Esophagus muscularis mucosa (tissue), 4 donors: ENCODE results near the gene DPYD.

ENCODE experiments used
- EP300 ChIP-seq: sonication (generic); formaldehyde crosslinking; IDR thresholded peaks from one replicate; pipeline ENCODE4 v1.6.1; 2017; ENCODE audit warnings: antibody characterized with exemption
- POLR2A ChIP-seq: fragments of 450-650 bp; IDR thresholded peaks from one replicate; pipeline ENCODE4 v1.6.1; 2017; ENCODE audit warnings: antibody characterized with exemption, moderate library complexity, mild to moderate bottlenecking, low read depth
- POLR2AphosphoS5 ChIP-seq, 2 donors: sonication (generic); formaldehyde crosslinking; IDR thresholded peaks; one replicate each; pipeline ENCODE4 v1.6.1; 2017; ENCODE audit warnings: antibody characterized with exemption in 2 of 2
- TF ChIP-seq, protein P1 (sequence below), 3 experiments: fragments of 200-600 bp in 2 of 3; fragments of 450-650 bp in 1 of 3; sonication (generic) in 2 of 3; IDR thresholded peaks; one replicate each; pipeline ENCODE4 v1.5.1; 2017 to 2019; ENCODE audit warnings: antibody characterized with exemption in 3 of 3, mild to moderate bottlenecking in 2 of 3, moderate library complexity in 1 of 3

DNA sequence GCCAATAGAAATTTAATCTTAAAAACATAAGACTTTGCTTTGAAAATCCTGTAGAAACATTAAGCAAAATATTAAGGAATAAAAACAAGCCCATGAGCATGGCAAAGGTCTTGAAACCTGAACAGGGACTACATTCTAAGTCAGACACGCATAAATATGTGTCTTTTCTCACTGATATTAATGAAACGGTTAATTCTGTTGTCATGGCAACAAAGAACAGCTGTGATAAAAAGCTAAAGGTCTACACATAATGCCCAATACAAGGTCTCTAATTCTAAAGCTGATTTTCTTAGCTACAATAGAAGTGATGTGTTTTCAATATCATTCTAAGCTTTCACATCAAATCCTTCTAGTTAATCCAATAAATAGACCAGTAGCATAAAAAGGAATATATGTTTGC is 867.6 kb downstream of the DPYD start:
- TF ChIP-seq POLR2A (no peak), POLR2AphosphoS5 (IDR thresholded peaks at IDR 0.05) (no peak), EP300 (no peak)
- TF ChIP-seq, protein P1, sequence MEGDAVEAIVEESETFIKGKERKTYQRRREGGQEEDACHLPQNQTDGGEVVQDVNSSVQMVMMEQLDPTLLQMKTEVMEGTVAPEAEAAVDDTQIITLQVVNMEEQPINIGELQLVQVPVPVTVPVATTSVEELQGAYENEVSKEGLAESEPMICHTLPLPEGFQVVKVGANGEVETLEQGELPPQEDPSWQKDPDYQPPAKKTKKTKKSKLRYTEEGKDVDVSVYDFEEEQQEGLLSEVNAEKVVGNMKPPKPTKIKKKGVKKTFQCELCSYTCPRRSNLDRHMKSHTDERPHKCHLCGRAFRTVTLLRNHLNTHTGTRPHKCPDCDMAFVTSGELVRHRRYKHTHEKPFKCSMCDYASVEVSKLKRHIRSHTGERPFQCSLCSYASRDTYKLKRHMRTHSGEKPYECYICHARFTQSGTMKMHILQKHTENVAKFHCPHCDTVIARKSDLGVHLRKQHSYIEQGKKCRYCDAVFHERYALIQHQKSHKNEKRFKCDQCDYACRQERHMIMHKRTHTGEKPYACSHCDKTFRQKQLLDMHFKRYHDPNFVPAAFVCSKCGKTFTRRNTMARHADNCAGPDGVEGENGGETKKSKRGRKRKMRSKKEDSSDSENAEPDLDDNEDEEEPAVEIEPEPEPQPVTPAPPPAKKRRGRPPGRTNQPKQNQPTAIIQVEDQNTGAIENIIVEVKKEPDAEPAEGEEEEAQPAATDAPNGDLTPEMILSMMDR (IDR thresholded peaks at IDR 0.05) = no peak
